GM10266 (cell line): ENCODE data around the gene CORO1C.

Experiments used
- DNase-seq: peaks from one replicate; pipeline ENCODE4 v3.0.0; 2012; ENCODE audit errors: extremely low spot score
- TF ChIP-seq, protein P1 (sequence below): IDR thresholded peaks from 2 replicates; pipeline ENCODE4 v1.5.1; 2012; ENCODE audit warnings: mild to moderate bottlenecking, low read depth; ENCODE audit not compliant: control insufficient read depth, insufficient read depth; ENCODE audit errors: missing control alignments

The CORO1C gene

DNA sequence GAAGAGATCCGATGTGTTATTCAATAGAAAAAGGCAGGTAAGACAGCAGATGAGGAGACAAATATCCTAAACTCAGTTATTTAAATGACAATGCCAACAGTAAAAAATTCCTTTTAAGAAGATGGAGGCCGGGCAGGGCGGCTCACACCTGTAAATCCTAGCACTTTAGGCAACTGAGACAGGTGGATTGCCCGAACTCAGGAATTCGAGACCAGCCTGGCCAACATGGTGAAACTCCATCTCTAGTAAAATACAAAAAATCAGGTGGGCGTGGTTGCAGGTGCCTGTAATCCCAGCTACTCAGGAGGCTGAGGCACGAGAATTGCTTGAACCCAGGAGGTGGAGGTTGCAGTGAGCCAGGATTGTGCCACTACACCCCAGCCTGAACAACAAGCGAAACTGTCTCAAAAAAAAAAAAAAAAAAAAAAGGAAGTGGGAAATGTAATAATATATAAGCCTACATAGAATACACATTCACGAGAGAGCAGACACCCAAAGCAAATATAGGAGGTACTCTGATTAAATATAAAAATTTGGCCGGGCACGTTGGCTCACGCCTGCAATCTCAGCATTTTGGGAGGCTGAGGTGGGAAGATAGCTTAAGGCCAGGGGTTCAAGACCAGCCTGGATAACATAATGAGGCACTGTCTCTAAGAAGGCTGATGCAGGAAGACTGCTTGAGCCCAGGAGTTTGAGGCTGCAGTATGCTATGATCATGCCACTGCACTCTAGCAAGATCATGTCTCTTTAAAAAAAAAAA lies 19.0 kb downstream of the CORO1C start:
- no peak for DNase-seq

DNA sequence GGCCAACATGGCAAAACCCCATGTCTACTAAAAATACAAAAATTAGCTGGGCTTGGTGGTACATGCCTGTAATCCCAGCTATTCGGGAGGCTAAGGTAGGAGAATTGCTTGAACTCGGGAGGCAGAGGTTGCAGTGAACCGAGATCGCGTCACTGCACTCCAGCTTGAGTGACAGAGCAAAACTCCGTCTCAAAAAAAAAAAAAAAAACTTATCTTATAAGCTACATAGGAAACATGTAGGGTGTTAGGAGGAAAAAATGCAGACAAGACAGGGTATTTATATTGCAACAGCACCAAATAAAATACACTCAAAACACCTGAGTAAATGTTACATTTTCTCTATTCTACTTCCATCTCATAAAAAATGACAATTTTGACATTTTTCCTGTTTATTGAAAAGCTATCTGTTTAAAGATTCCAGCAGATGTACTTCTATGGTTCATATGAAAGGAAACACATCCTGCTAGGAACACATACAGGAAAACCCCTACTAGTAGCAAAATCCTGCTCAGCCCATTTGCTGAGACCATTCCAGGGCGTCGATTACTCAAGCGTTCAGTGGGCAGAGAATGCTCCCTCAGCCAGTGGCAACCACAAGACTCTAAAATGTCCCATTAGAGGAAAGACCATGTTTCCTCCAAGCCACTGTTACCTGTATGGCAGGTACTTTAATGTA lies 19.7 kb downstream of the CORO1C start:
- TF ChIP-seq, protein P1, sequence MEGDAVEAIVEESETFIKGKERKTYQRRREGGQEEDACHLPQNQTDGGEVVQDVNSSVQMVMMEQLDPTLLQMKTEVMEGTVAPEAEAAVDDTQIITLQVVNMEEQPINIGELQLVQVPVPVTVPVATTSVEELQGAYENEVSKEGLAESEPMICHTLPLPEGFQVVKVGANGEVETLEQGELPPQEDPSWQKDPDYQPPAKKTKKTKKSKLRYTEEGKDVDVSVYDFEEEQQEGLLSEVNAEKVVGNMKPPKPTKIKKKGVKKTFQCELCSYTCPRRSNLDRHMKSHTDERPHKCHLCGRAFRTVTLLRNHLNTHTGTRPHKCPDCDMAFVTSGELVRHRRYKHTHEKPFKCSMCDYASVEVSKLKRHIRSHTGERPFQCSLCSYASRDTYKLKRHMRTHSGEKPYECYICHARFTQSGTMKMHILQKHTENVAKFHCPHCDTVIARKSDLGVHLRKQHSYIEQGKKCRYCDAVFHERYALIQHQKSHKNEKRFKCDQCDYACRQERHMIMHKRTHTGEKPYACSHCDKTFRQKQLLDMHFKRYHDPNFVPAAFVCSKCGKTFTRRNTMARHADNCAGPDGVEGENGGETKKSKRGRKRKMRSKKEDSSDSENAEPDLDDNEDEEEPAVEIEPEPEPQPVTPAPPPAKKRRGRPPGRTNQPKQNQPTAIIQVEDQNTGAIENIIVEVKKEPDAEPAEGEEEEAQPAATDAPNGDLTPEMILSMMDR = no peak
- no peak for DNase-seq

More for the DNA sequence above, 19.0 kb downstream of the CORO1C start:
- TF ChIP-seq, protein P1 = no peak

DNA sequence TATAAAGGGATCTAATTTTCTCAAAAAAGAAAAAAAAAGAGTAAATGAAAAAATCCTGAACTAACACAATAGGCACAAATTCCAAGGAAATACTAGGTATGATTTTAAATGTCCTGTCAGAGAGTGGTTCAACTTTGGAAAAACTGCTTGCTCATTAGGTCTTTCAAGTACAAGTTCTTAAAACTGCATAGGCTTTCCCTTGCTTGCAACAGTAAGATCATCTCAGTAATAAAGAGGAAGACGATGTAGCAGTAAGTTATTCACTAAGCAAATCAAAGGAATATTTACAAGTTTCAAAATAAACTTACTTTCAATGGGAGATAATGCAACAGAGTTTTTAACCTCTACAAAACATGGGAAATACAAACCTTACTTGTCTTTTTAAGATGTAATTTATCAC lies 21.6 kb downstream of the CORO1C start:
- DNase-seq = no peak
- TF ChIP-seq, protein P1 = no peak

DNA sequence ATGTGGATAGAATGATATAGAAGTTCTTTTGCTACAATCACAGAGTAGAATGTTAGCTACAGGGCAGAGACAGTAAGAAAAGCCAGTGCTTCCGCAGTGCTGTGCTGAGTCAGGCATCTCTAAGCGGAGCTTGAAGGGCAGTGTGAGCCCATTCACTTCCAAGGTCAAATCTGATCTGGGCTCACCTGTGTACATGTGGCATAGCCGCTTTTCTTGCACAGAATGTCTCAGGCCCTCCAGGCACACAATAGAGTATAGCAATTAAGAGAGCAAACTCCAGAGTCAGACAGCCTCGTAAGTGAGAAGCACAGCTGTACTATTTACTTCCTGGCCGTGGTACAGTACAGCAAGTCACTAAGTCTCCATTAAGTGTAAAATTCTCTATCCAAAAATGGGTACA lies 26.8 kb downstream of the CORO1C start:
- TF ChIP-seq, protein P1 = no peak
- DNase-seq = no peak

DNA sequence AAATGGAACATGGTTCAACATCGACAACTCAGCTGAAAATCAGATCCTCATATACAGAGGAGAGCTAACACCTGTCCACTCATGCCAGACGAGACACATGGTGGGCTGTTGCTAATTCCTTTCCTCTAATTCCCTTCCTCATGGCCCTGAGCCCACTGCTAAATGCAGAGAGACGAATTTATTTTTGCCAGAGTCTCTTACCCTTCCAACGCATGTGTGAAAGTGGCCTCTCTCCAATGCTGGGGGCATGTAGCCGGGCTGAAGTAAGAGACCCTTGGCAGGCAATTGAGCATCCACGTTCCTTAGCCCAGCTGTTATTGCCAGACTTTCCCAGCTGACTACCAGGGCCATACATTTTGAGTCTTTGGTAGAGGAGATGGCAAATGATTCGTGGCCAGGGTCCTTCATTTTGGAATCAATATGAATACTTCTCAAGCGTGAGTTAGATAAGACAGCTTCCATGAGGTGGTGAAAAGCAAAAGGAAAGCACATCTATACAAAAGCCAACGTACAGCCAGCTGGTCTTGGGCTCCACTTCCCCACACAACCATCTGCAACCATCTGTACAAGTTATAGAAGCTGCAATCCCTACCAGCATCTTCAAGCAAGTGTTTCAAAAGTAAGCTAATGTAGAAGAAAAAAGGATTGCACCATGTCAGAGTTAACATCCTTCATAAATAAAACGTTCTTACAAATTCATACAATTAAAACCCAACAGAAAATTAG lies 28.6 kb downstream of the CORO1C start:
- DNase-seq = no peak
- TF ChIP-seq, protein P1 = no peak

DNA sequence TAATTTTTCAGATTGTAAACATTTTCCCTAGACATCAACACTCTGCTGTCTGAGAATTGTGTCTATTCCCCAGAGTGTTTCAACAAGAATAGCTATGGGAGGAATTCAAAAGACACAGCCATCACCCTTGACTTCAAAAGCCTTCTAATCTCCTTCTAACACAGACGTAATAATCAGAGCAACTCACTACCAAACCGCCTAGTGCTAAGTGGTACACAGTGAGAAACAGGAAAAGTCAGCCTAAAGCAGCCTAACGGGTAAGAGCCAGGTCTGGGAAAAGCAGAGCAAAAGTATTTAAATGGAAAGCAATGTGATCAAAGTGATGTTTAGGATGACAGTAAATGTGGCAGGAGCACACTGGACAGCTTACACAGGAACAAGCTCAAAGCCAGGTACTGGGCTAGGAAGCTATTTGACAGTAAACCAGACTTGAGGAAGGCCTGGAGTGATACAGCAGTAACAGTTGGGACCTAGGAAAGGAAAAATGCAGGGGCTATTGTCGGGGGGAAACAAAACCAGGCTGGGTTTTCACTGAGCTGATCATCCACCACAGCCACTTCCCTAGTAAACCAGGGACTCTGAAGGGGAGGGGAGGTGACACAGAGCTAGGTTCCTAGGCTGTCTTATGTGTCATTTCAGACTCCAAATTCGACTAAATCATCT lies 29.4 kb downstream of the CORO1C start:
- DNase-seq = no peak
- TF ChIP-seq, protein P1 = no peak
